Inflammatory macrophage (primary cell): Measurements from ENCODE around the gene MIEF1.
"Not testable (repeated sequence)": the region's sequence is repeated elsewhere in the genome, so short reads cannot be mapped to it uniquely, and the experiment has no call there.

ENCODE experiments used
- DNase-seq, 2 donors: peaks; one replicate each; pipeline ENCODE4 v3.0.0-alpha.2; 2020 to 2022

The MIEF1 gene

DNA sequence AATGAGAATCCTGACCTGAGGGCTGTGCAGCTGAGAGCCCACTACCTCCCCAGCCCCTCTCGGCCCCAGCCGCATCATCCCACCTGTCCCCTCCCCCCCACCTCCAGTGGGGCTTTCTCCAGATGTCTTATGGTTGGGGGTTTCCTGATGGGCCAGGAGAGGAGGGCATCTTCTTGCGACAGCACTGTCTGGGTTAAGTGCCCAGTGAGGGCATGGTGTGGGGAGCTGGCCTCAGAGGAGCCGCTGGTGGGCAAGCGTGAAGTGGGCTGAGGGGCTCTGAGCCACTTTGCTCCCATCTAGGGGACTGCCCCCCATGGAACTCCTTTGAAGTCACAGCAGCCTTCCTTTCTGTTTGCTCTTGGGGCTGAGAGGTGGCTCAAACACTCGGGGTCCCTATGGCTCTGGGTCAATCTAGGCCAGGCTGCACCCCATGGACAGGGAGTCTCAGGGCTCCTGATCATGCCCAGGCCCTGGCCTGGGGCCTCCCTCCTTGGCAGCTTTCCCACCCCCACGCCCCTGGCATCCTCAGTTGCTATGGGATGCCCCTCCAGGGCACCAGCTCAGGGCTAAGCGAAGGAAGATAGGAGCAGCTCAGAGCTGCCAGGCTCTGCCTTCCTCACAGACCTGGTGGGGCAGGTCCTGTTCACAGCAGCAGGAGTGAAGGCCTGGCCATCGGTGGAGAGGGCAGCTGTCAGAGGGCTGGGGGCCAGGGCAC, 11.0 kb upstream of the MIEF1 start:
- no peak for DNase-seq

DNA sequence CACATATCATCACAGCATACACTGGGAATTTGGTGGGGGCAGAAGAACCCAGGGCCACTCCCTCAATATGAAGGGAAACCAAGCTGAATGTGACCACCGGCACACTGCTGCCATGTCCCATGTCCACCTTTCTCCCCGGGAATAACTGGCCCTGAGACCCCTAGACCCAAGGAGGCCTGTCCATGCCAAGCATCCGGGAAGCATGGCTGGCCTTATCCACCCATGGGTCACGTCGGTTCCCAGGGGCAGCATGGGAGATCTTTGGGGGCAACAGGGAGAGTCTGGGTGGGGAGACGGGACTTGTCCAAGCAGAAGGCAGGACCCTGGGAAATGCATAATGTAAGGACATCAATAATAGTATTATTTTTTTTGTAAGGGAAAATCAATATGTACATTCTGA, 10.4 kb upstream of the MIEF1 start:
- DNase-seq = no peak

DNA sequence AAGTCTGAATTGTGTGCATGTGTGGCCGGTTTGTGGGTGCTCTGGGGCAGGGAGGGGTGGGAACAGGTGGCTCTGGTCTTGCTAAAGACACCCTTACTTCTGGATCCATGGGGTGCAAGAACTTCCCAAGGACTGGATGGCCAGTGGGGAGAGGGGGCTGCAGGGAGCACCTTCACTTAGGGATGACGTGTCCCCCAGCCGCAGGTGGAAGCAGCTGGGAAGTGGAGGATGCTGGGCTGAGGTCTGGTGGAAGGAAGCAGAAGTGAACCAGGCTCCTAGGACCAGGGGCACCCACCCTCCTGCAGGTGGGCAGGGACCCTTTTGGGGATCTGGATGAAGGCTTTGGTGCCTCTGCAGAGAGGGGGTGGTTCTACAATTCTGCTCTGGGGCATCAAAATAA, 9.9 kb upstream of the MIEF1 start:
- no peak for DNase-seq

DNA sequence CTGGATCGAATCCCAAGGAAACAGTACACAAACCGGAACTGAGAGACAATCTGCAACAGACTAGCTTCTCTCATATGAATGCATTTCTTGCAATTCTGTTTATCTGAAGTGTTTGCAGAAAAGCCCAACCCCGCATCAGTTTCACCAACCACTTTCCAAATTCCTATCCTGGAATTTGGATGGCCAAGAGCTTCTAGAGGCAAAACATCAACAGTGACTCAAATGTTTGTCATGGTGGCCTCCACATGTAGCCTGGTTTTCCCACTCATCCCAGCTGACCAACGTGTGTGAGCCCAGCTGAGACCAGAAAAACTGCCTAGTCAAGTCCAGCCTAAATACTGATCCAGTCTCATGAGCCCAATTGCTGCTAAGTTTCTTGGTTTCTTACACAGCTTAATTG, 8.3 kb upstream of the MIEF1 start:
- DNase-seq = no peak

DNA sequence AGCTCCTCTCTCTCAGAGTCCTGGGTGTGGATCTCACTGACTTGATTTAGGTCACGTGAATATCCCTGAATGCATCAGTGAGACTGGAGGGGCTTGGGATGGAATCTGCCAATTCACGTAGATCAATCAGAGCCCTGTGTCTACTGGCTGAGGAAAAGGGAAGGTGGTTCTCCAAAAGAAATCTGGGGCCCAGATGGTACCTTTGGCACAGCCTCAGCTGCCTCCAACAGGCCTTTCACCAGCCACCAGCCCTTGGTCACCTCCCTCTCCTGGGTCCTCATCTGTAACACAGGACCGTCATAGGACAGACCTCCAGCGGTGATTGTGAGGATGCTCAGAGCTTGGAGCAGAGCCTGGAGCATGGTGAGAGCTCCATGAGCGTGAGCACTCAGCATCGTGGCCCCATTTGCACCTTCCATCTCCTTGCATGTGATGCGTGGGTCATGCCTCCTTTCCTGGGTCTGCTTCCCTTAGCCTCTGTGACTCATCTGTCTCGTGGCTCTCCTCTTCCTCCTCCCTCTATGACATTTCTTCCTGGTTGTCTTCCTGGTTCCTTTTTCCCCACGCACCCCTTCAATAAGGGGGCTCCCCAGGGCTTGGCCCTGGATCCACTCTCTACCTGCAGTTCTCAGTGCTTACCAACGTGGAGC, 7.5 kb upstream of the MIEF1 start:
- DNase-seq = peak; percentile 85 to 93

DNA sequence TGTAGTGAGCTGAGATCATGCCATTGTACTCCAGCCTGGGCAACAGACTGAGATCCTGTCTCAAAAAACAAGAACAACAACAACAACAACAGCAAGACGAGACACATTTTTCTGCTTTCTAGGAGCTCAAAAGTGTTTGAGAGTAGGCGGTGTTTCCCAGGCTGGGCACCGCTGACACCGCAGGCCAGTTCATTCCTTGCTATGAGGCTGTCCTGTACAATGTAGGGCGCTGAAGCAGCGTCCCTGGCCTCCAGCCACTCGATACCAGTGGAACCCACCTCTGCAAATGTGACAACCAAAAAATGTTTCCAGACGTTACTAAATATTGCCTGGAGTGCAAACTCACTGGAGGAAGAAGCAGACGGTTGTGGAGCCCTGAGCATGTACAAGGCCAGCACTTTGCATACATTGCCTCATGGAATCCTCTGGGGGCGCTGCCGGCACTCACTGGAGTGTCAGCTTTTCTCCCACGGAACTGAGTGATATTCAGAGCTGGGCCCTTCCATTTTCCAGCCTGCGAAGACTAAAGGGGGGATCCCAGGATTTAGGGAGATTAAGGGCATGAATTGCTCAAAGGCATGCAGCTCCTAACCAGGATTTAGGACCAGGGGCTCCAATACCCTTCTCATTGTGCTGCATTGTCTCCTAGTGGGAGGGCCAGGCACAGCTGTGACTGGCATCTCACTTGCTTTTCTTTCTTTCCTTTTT, 5.8 kb upstream of the MIEF1 start:
- peak; percentile 81 to 91 for DNase-seq

DNA sequence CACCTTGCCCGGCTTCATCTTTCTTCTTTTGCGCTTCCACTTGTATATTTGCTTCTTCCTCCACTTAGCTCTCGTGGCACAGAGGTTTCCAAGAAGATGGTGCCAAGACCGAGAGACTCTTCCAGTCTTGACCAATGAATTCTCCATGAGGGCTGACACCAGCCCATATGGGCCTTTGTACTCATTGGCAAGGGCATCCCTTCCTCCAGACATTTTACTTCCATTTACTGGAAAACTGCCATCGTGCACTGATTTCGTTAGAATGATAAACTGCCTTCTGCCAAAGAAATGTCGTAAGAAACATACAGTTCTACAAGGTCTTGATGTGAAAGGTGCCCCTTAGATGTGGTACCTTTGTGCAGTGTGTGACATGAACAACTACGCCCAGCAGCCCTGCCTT, 4.7 kb upstream of the MIEF1 start:
- DNase-seq = no peak

DNA sequence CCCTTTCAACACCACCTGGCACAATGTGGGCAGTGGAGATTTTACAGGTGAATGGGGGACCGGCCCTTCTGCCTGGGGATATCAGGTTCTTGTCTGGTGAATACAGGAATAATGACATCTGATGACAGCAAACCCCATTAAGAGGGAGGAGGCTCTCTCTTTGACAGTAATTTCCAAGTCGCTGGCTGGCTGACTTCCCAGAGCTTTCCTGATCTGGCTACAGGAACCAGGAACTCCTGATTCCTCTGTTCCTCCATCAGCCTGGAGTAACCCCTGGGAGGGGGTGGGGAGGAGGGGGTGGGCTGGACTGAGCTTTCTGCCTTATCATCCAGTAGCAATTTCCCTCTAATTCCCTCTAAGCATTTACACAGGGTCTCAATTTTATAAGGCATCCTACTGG, 3.7 kb upstream of the MIEF1 start:
- no peak for DNase-seq

DNA sequence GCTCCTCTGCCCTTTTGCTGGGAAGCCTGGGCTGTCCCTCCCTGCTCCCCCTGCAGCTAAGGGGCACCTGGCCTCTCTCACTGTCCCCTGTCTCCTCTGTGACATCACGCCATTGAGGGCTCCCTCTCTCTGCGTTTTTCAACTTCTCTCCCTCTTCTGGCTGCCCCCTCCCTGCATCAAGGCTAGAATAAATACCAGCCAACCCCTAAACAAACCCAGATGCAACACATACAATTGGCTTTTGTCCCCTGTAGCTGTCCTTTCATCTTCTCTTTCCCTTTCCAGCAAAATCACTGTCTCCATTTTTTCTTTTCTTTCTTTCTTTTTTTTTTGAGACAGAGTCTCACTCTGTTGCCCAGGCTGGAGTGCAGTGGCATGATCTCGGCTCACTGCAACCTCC, 3.3 kb upstream of the MIEF1 start:
- no peak for DNase-seq

DNA sequence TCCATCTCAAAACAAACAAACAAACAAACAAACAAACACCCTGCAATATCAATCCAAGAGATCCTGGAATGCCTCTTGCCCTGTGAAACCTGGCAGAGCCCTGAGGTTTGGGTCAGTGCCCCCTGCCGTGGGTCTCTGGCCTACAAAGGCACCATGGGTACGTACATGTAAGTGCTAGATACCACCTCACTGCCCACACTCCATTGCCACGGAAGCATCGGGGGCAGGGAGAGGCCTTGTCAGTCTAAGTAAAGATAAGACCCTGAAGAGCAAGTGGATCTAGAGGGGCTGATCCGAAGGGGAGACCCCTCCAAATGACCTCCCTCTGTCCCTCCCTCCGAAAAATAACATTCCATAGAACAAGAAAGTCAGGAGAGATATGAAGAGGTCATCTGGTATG, 2.0 kb upstream of the MIEF1 start:
- DNase-seq = no peak

DNA sequence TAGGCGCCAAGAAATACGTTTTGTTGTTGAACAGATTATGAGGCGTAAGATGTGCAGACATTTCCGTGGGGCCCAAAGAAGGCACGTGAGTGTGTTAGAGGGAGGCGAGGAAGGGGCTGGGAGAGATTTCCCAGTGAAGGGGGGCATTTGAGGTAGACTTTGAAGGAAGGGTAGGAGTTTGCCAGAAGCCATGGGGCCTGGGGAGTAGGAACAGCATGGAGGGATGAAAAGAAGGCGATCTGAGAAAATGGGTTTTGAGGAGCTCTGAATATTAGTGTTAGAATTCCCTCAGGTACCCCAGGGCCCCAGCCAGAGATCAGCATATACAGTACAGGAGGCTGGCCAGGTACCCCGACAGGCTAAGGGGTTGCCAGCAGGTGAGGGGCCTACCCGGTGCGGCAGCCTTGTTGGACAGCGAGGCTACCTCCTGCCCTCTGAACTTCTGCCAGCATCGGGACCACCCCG, 414 bp upstream of the MIEF1 start:
- DNase-seq = no peak

DNA sequence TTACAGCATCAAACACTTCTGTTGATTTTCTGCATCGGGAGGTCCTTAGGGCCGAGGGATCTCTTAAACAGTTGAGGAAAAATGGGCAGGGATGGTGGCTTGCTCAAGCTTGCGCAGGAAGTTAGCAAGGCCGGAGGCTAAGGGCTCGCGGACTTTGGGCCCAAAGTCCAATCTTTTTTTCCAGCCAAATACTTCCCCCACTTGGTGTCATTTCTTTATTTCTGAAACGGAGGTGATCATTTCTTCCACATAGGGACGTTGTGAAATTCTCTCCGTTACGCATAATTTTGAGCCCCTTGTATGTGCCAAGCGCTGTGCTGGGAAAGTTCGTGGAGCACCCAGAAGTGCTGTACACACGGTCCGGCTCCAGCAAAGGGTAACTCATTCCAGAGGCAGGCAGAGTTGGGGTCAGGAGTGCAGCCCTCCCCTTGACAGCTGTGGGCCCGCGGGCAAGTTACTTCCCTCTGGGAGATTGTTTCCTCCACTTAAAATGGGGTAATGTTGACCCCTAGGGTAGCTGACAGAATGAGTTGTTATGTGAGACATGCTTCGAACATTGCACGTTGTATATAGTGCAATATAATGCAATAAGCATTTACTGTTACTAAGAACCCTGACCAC, 809 bp downstream of the MIEF1 start:
- DNase-seq = peak; percentile 58 to 65

DNA sequence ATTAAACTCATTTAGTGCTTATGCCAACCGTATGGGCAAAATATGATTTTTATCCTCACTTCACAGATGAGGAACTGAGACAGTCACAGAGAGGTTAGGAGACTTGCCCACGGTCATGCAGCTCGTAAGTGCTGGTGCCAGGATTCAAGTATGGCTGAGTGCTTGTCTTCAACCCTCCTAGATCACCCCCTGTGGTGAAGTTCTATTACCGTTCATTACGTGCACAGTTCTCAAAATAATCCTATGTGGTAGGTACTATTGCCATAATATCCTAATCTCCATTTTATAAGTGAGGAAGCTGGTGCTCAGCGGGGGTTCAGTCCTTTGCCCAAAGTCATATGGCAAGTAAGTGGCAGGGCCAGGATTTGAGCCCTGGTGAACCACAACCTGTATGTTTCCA, 1.5 kb downstream of the MIEF1 start:
- DNase-seq = peak in 1 of 2 donors; percentile 32

DNA sequence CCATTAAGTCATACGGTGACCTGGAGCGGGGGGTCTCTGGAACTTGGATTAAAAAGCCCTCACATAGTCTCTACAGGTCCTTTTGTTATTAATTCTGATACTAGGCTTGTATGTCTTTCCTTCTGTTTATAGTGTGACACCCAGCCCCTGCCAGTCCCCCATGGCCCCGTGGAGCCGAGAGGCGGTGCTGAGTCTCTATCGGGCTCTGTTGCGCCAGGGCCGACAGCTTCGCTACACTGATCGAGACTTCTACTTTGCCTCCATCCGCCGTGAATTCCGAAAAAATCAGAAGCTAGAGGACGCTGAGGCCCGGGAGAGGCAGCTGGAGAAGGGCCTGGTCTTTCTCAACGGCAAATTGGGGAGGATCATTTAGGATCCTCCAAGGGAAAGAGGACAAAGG, 2.0 kb downstream of the MIEF1 start:
- no peak for DNase-seq

DNA sequence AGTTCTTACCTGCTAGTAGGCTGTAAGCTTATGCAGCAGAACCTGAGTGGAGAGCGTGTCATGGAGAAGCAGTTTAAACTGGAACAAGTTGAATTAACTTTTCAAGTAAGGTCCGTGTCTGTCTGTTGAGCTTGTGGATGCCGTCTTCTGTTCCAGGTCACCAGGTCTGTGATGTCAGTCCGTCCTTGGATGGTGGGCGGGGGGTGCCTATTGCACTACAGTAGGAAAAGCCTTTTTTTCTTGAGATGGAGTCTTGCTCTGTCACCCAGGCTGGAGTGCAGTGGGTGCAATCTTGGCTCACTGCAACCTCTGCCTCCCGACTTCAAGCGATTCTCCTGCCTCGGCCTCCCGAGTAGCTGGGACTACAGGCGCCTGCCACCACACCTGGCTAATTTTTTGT, 4.9 kb downstream of the MIEF1 start:
- DNase-seq = not testable (repeated sequence)

DNA sequence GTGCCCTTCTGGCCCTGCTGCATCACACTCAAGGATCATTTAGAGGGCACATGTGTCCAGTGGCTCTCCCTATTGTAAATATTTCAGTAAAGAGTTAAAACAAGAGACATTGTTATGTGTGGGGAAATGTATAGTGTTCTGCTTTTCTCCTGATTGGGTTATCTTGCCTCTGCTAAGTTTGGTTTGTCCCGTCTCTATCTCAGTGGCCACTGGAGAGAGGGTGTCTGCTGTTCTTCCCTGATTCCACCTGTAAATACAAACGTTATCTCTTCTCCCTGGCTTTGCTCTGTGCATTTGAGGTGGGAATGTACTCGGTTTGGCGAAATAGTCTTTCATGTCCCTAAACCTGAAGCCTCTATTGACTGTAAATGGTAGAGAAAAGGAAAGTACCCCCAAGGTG, 6.3 kb downstream of the MIEF1 start:
- no peak for DNase-seq

DNA sequence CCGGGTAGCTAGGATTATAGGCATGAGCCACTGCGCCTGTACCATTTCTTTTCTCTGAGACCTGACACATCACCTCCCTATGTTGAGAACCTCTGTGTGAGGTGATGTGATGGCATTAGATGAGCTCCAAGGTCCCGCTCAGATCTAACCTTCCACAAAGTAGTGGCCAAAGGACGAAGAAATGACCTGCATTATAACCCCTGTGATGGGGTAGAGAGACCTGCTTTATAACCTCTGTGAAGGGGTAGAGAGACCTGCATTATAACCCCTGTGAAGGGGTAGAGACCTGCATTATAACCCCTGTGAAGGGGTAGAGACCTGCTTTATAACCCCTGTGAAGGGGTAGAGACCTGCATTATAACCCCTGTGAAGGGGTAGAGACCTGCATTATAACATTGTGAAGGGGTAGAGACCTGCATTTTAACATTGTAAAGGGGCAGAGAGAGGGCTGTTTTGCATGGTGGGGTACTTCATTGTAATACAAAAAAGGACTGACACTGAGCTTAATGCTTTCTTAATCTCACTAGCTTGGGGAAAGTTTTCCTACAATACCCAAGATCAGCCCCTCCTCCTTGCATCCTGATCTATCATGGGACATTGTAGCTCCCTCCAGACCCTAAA, 8.5 kb downstream of the MIEF1 start:
- DNase-seq = no peak

DNA sequence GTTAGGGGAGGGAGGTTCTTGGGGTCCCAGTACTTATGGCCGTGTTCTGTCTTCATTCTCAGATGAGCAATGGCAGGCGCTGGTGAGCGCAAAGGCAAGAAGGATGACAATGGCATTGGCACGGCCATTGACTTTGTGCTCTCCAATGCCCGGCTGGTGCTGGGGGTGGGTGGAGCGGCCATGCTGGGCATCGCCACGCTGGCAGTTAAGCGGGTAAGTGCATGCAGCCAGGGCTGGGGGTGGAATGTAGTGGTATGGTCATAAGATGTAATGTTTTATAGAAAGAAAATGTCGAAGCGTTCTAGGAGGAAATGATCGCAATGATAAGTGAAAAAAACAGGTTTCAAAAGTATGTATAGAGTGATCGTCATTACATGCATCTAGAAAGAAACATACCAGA, 9.1 kb downstream of the MIEF1 start:
- DNase-seq = no peak

DNA sequence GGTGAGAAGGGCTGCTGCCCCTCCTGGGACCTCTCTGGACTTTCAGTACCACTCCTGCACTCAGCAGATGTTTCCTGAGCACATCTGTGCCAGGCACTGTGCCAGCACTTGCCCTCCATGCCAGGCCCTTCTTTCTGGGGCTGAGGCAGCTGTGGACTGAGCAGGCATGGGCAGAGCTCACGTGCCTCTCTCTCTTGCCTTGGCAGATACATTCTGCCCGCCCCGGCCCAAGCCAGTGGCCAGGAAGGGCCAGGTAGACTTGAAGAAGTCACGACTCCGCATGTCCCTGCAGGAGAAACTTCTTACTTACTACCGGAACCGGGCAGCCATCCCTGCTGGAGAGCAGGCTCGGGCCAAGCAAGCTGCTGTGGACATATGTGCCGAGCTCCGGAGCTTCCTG, 9.9 kb downstream of the MIEF1 start:
- DNase-seq = no peak

DNA sequence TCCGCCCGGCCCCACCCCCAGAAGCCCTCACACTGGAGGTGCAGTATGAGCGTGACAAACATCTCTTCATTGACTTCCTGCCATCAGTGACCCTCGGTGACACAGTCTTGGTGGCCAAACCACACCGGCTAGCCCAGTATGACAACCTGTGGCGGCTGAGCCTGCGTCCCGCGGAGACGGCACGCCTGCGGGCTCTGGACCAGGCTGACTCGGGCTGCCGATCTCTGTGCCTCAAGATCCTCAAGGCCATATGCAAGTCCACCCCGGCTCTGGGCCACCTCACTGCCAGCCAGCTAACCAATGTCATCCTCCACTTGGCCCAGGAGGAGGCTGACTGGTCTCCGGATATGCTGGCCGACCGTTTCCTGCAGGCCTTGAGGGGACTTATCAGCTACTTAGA, 11.7 kb downstream of the MIEF1 start:
- no peak for DNase-seq

DNA sequence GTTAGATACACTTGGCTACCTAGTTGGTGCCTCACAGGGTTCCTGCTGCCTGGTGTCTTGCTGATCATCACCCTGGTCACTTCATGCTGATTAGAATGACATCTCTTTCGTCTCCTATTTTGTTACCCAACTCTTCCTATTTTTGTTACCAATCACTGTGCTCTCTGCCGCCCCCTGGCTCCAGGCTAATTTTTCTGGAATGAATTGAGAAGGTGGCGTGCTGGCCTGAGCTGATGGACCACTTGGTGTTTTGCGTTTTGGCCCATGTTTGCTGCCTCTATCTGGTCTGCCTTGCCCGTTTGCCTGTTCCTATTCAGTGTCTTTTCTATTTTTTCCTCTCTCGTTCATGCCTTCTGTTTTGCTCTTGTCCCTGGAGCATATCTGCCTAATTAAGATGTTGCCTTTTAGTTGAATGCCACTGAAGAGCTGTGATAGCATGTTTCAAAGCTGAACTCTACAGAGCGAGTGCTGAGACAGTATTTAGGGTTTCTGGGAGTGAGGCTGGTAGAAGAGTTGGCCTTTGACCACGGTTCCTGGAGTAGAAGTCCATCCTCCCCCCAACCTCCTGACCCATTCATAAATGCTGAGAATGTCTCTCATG, 12.4 kb downstream of the MIEF1 start:
- DNase-seq = peak; percentile 71

DNA sequence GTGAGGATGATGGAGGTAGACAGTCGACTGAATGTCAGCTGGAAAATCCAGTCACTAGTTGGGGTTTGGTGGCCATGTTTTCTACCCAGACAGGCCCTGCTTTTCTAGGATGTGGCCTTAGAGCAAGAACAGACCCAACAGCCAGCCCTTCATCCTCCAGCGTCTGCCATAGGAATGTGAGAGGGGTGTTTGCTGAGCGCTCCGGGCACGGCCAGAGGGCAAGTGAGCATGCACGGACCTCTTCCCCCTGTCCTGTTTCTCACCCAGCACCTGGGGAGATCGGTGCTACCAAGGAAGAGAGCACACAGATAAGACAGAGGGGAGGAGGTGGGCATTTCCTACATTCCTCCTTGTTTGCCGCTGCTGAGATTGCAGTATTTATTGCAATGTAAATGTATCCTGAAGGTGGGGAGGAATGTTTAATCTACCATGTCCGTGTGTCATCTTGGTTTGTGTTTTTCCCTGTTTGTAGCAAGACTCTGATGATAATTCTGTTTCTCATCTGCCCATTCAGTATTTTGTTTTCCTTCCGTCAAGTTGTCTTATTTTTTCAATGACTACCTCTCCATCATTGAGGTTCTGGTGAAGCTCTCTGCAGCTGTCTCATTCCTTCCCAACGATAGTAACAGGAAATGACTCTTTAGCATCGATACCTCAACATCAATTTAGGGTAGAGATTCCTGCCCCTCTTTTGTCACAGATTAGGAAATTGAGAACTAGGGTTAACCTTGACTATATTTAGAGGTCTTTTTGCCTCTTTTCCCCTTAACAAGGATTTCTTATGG, 13.4 kb downstream of the MIEF1 start:
- no peak for DNase-seq
